GM23338 (cell line): ENCODE results near the gene PSMA1. TPM values are rescaled to one million over a fixed set of nuclear protein-coding genes. Genes with fewer than 3 reads are reported as not detected.

Experiments
- ATAC-seq: fragments of 200-7000 bp; cut with Tn5 transposase; 3 replicates; pipeline ENCODE4 v1.9.1; 2020
- DNase-seq: peaks from one replicate; pipeline ENCODE4 v3.0.0-alpha.2; 2015; ENCODE audit warnings: low spot score
- H2AFZ ChIP-seq: fragments of 200-600 bp; sonication (generic); 2 replicates; pipeline ENCODE4 v1.8.0; 2016; ENCODE audit warnings: antibody characterized with exemption, mild to moderate bottlenecking, moderate library complexity
- H3F3A ChIP-seq: fragments of 200-600 bp; sonication (generic); replicated peaks from 2 replicates; pipeline ENCODE4 v1.8.0; 2017; ENCODE audit warnings: antibody characterized with exemption, mixed run types, low read depth
- H3K27ac ChIP-seq: fragments of 200-600 bp; sonication (generic); 2 replicates; pipeline ENCODE4 v1.6.1; 2016; ENCODE audit warnings: low read depth
- H3K27me3 ChIP-seq: fragments of 200-600 bp; sonication (generic); 2 replicates; pipeline ENCODE4 v1.8.0; 2016; ENCODE audit warnings: mild to moderate bottlenecking, mixed run types, moderate library complexity; ENCODE audit not compliant: insufficient read depth
- H3K36me3 ChIP-seq: fragments of 200-600 bp; sonication (generic); 2 replicates; pipeline ENCODE4 v1.8.0; 2016; ENCODE audit warnings: mild to moderate bottlenecking; ENCODE audit not compliant: insufficient read depth
- H3K4me1 ChIP-seq: fragments of 200-600 bp; sonication (generic); 2 replicates; pipeline ENCODE4 v1.8.0; 2016; ENCODE audit warnings: mild to moderate bottlenecking, moderate library complexity; ENCODE audit not compliant: insufficient read depth
- H3K4me2 ChIP-seq: fragments of 200-600 bp; sonication (generic); 2 replicates; pipeline ENCODE4 v1.7.1; 2017; ENCODE audit warnings: mixed run types
- H3K4me3 ChIP-seq: fragments of 200-600 bp; sonication (generic); 2 replicates; pipeline ENCODE4 v1.6.1; 2016; ENCODE audit warnings: mixed run types
- H3K79me2 ChIP-seq: fragments of 200-600 bp; sonication (generic); replicated peaks from 2 replicates; pipeline ENCODE4 v1.8.0; 2017; ENCODE audit warnings: mild to moderate bottlenecking; ENCODE audit not compliant: insufficient read depth
- H3K9me2 ChIP-seq: fragments of 200-600 bp; sonication (generic); 2 replicates; pipeline ENCODE4 v1.8.0; 2017; ENCODE audit not compliant: insufficient read depth
- H4K20me1 ChIP-seq: fragments of 200-600 bp; sonication (generic); replicated peaks from 2 replicates; pipeline ENCODE4 v1.8.0; 2017; ENCODE audit warnings: mild to moderate bottlenecking; ENCODE audit not compliant: insufficient read depth
- H3K27ac Mint-ChIP-seq: 2 replicates; pipeline ENCODE4 v1.8.0; 2020; ENCODE audit warnings: inconsistent platforms, mild to moderate bottlenecking, moderate library complexity, mixed read lengths
- H3K27me3 Mint-ChIP-seq: 3 replicates; pipeline ENCODE4 v1.8.0; 2022; ENCODE audit warnings: low read depth, mild to moderate bottlenecking, moderate library complexity, mixed read lengths, inconsistent platforms; ENCODE audit not compliant: insufficient read depth, poor library complexity
- H3K36me3 Mint-ChIP-seq: 3 replicates; pipeline ENCODE4 v1.8.0; 2021; ENCODE audit warnings: low read depth, mild to moderate bottlenecking, inconsistent platforms, moderate library complexity, mixed read lengths
- H3K4me1 Mint-ChIP-seq: 3 replicates; pipeline ENCODE4 v1.8.0; 2020; ENCODE audit warnings: mild to moderate bottlenecking, inconsistent platforms, mixed read lengths
- H3K4me3 Mint-ChIP-seq: 3 replicates; pipeline ENCODE4 v1.8.0; 2021; ENCODE audit warnings: moderate library complexity, mild to moderate bottlenecking, inconsistent platforms, mixed read lengths
- H3K9me3 Mint-ChIP-seq: 3 replicates; pipeline ENCODE4 v1.8.0; 2020; ENCODE audit warnings: moderate library complexity, mild to moderate bottlenecking, inconsistent platforms, mixed read lengths
- CREB1 ChIP-seq: fragments of 250-450 bp; sonication (Bioruptor Pico); IDR thresholded peaks from 2 replicates; pipeline ENCODE4 v1.5.0; 2020; ENCODE audit warnings: low read depth, mild to moderate bottlenecking, moderate library complexity
- CTCF ChIP-seq, 2 experiments: fragments of 200-600 bp in 1 of 2; sonication (generic) in 1 of 2; conservative IDR thresholded peaks; 2 replicates each; pipeline versions ENCODE4 v1.5.1 to v1.6.1; 2016 to 2017; ENCODE audit warnings: antibody characterized with exemption in 2 of 2, low read depth in 2 of 2, mild to moderate bottlenecking in 2 of 2, moderate library complexity in 1 of 2
- EZH2phosphoT487 ChIP-seq: fragments of 200-600 bp; sonication (generic); IDR thresholded peaks from one replicate; pipeline ENCODE4 v1.8.1; 2018; ENCODE audit warnings: antibody characterized with exemption; ENCODE audit not compliant: unreplicated experiment
- POLR2AphosphoS5 ChIP-seq: IDR thresholded peaks from 2 replicates; pipeline ENCODE4 v1.6.1; 2016; ENCODE audit warnings: antibody characterized with exemption, low read depth
- REST ChIP-seq: IDR thresholded peaks from one replicate; pipeline ENCODE4 v1.6.1; 2018; ENCODE audit warnings: antibody characterized with exemption; ENCODE audit not compliant: unreplicated experiment
- ZNF114 ChIP-seq: fragments of 250-450 bp; sonication (Bioruptor Pico); IDR thresholded peaks from 2 replicates; pipeline ENCODE4 v1.5.0; 2020; ENCODE audit warnings: mild to moderate bottlenecking, moderate library complexity
- ZNF462 ChIP-seq: fragments of 250-450 bp; sonication (Bioruptor Pico); IDR thresholded peaks from 2 replicates; pipeline ENCODE4 v1.5.0; 2020; ENCODE audit warnings: mild to moderate bottlenecking, moderate library complexity
- polyA plus RNA-seq: library from polyadenylated mRNA; unstranded; fragments of >200 nt; fragmentation: Nextera tagmentation; extraction: Ambion mirVana; gene quantifications from 2 replicates; pipeline ENCODE4 v1.2.1, GENCODE V29; 2016
- total RNA-seq: library from RNA; depleted of rRNA; stranded (reverse); fragments of >200 nt; shearing (Covaris generic); gene quantifications from 2 replicates; pipeline ENCODE4 v1.2.3, GENCODE V29; 2014

Gene PSMA1
- total and polyA plus RNA-seq, 2 experiments from 2014 or later, result 169 to 338 TPM

- TF ChIP-seq ZNF462 (CRISPR knock-in tag) (no peak), CREB1 (no peak)
Observed at GRCh38 chr11:14458377-14458776, 61.8 kb downstream of the PSMA1 start (continued).

GRCh38 chr11:14455648-14456430, 64.3 kb downstream of the PSMA1 start:
- H3K27ac Mint-ChIP-seq, result no peak overlapping the region
- Histone ChIP-seq H2AFZ (no peak overlapping the region), H3K27me3 (no peaks in the 10 kb centered on the region), H3K36me3 (peaks cover 13% of the 10 kb centered on the region; the same call in 1 of the 2 replicates), H4K20me1 (no peaks in the 10 kb centered on the region), H3K9me2 (no peaks in the 10 kb centered on the region), H3F3A (peaks cover 8% of the 10 kb centered on the region), H3K4me2 (no peak overlapping the region), H3K27ac (peak overlapping the region; percentile 17; the same call in 1 of the 2 replicates), H3K4me3 (no peak overlapping the region), H3K4me1 (no peaks in the 10 kb centered on the region), H3K79me2 (no peaks in the 10 kb centered on the region)
- no peaks in the 10 kb centered on the region for H3K4me1 Mint-ChIP-seq
- H3K9me3 Mint-ChIP-seq, result no peaks in the 10 kb centered on the region
- no peaks in the 10 kb centered on the region for H3K27me3 Mint-ChIP-seq
- H3K4me3 Mint-ChIP-seq, result no peak overlapping the region
- peaks cover 34% of the 10 kb centered on the region for H3K36me3 Mint-ChIP-seq
- ATAC-seq (no peak), DNase-seq (no peak)
- TF ChIP-seq REST (no peak), CTCF (conservative IDR thresholded peaks at IDR 0.05; ENCODE audit: low read depth in 2 of 2) (no peak), ZNF114 (CRISPR knock-in tag) (no peak), EZH2phosphoT487 (no peak), POLR2AphosphoS5 (no peak)
